CD4-positive, alpha-beta T cell treated with Interleukin-21 for 1 hour (primary cell): ENCODE data around the gene HNRNPLL.
"Not testable (repeated sequence)": the region's sequence is repeated elsewhere in the genome, so short reads cannot be mapped to it uniquely, and the experiment has no call there.

Experiments used
- DNase-seq: peaks from one replicate; pipeline ENCODE4 v3.0.0-alpha.2; 2020

The HNRNPLL gene

DNA sequence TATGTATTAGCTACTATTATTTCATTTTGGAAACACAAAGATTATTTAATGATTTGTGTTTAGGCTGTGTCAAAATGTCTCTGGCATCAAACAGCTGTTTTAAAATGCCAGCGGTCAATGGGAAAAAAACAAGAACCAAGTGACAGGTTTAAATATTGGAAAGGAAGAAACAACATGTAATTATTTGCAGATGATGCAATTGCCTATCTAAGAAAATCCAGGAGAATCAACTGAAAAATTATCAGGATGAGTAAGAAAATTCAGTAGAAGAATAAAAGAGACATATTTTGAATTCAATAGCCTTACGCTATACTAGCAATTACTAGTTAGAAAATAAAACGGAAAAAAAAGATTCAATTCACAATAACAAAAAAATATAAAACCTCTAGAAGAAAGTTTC, 51.6 kb downstream of the HNRNPLL start:
- DNase-seq: no peak

DNA sequence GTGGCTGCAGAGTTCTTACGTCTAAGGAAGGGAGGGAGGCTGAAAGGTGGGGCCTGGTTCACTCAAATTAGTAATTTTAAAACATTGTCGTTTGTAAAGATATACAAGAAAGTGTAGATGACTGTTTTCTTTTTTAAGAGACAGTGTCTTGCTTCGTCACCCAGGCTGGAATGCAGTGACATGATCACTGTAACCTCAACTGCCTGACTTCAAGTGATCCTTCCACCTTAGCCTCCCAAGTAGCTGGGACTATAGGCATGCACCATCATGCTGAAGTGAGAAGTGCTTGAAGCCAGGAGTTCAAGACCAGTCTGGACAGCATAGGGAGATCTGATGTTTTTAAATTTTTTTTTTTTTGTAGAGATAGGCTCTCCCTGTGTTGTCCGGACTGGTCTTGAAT, 52.9 kb downstream of the HNRNPLL start:
- DNase-seq: no peak

DNA sequence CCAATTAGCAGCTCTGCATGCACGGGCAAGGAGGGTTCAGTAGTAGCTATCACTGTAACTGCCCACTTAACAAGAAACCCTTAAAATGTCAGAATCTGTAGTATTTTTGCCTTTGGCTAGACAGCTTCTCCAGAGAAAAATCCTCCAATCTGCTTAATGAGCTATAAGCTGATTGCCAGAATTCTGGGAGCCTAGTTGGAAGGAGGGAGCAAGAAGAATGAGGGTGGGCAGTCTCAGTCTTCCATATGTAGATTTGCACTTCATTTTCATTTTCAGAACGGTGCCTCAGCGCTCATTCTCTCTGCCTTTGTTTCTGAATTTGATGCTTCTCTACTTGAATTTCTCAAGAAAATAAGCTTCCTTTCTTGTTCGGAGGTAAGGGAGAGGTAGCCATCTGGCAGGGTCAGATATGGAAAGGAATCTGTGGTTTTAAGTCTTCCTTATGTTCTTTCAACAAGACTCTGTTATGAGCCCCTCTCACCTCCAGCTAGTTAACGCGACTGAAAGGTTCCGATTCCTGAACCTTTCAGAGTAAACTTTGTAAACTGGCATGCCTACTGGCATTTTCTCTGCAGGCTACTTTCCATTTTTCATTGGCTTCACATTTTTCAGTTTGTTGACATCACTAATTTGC, 53.5 kb downstream of the HNRNPLL start:
- no peak for DNase-seq

DNA sequence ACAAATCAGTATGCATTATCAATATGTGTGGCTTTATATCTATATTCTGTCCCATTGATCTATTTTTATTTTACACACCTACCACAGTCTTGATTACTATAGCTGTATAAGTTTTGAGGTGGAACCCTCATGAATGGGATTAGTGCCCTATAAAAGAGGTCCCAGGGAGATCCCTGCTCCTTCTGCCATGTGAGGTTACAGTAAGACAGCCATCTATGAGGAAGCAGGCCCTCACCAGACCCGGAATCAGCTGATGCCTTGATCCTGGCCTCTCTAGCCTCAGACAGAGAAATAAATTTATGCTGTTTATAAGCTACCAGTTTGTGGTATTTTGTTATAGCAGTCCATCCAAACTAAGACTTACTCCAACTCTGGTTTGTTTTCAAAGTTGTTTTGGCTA, 54.9 kb downstream of the HNRNPLL start:
- DNase-seq: no peak

DNA sequence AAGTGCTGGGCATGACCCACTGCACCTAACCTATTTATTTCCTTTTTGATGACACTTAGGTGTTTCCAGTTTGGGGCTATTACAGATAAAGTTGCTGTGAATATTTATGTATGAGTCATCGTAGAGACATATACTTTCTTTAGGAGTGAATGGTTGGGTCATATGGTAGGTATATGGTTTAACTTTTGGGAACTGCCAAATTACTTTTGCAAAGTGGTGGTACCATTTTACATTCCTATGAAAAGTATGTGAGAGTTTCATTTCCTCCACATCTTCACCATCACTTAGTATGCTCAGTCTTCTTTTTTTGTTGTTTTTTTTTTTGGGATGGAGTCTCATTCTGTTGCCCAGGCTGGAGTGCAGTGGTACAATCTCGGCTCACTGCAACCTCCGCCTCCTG, 56.1 kb downstream of the HNRNPLL start:
- no peak for DNase-seq

DNA sequence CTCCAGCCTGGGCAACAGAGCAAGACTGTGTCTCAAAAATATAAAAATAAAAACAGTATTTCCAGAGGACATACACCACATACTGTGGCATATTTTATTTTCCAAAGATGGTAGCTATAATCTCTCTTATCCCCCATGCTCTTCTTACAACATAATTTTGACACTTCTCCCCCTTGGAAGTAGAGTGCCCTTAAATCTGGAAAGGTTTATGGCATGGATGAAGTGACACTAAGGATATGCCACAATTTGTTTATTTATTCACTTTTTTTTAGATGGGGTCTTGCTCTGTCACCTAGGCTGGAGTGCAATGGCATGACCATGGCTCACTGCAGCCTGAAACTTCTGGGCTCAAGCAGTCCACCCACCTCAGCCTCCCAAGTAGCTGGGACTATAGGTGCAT, 56.7 kb downstream of the HNRNPLL start:
- DNase-seq: no peak

DNA sequence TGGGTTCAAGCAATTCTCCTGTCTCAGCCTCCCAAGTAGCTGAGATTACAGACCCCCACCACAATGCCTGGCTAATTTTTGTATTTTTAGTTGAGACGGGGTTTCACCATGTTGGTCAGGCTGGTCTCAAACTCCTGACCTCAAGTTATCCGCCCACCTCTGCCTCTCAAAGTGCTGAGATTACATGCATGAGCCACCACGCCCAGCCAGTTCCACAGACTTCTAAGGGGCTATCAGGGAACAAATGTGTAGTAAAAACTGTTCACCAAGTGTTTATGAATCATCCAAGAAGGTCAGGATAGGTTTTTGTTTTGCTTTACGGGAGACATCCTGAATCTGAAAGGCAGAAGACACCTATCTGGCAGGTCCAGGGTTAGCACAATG, 60.5 kb downstream of the HNRNPLL start:
- not testable (repeated sequence) for DNase-seq

DNA sequence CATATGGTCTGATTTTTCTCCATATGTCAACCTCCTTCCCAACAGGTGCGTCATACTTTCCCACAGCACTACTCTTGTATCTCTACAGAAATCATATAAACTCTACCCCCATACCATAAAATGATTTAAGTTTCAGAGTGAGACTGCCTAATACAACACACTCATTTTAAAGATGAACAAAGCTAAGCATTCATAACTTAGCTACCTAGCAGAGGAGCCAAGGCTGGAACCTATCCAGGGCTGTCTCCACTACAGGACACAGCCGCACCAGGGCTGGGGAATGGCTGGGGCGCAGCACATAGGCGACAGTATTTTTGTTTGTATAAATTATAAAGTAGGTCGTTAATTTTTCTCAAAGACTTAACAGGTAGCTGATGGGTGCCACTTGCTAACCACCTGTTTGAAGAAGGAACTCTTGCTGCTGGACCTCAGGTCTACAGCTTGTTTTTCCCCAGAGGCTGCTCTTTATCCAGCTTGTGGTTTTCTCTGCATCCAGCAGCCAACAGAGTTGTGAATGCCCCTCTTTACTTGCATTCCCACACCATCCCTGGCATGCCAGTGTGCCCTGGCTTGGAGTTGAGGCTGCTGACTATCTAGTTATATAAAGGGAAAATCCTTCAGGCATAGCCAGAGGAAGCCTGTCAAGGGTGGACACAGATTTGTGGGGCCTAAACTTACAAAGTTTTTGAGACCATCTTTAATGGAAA, 62.0 kb downstream of the HNRNPLL start:
- DNase-seq: no peak

DNA sequence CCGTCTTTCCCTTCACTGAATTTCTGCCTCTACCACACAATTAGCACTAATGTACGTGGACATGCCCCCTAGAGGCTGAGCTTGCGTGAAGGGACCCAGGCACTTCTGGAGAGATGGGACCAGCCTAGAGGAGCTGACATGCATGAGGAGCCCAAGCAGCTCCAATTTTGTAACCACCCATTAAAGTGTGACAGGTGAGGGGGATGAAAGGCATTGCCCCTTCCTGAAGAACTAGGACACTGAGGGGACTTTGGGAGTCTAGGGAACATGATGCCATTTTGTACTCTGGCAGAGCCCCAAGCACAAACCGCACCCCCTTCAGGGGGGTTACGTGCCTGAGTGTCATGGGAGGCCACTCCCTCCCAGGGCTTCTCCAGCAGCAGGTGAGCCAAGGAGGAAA, 63.6 kb downstream of the HNRNPLL start:
- no peak for DNase-seq

DNA sequence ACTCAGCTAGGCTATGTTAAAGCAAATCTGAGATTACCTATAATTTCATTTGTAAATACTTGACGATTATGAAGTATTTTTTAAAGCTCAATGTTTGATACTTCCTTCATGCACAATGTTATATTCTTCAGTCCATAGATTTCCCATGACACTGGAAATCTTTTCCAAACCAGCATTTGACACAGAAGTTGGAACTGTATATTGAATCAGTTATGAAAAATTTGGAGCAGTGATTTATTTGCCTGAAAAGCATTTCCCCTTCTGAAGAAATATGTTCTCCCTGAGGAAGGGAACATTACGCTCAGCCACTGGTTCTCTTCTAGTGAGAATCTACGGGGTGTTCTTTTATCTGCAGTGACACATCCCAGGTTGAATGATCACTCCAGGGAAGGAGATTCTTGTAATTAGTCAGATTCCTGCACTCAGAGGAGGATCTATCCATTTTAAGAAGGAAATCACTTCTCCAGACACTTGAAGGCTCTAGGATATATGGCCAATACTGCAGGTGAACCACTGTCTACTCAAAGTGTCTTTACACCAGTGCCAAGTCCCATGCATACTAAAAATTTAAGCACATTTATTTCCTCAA, 64.7 kb downstream of the HNRNPLL start:
- DNase-seq: no peak

DNA sequence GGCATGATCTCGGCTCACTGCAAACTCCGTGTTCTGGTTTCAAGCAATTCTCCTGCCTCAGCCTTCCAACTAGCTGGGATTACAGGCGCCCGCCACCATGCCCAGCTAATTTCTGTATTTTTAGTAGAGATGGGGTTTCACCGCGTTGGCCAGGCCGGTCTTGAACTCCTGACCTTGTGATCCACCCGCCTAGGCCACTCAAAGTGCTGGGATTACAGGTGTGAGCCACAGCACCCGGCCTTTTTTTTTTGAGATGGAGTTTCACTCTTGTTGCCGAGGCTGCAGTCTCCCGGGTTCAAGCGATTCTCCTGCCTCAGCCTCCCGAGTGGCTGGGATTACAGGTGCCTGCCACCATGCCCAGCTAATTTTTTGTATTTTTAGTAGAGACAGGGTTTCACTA, 65.4 kb downstream of the HNRNPLL start:
- not testable (repeated sequence) for DNase-seq

DNA sequence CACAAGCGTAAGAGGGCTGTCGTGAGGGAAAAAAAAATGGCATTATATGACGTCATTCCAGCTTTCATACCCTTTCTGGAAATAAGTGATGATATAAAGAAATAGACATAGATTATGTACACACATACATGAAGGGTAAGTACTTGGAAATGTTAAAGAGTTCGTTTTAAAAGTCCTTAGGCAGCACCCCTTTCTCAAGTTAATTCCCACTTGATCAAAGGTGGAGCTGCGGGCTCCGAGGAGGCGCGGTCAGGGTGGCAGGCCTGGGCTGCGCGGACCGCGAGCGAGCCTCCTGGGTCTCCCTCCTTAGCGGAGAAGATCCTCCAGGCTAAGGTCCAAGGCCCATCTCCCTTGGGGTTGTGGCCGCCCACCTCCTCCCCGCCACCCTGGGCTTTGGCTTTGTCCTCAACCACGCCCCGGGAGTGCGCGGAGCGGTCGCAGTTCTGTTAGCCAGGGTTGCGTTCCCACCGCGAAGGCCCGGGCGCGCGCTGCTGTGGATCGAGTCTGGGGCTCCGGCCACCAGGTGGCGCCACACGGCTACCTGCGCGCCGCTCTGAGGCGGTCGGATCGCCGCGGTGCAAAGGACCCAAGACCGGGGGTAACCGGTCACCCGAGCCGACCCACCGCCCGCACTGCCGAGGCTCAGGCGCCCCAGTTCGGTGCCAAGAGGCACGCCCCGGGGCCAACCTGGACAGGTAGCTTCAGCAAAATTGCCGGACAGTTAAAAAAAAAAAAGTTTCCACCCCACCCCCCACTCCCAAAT, 66.8 kb downstream of the HNRNPLL start:
- DNase-seq: peak; percentile 77

DNA sequence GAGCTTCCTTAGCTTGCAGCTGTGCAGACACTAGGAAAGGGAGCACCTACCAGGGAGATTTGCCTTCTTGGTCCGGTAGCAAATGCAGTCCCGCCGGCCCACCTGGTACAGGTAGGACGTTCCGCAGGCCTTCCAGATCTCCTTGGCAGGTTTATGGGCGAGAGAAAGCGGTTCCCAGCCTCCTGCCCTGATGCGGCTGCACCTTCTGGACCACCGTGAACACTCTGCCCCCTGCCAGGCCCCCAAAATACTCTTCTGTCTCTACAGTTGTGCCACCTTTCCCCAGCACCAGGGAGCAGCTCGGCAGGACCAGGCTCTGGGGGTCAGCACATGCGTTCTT, 67.4 kb downstream of the HNRNPLL start:
- no peak for DNase-seq

DNA sequence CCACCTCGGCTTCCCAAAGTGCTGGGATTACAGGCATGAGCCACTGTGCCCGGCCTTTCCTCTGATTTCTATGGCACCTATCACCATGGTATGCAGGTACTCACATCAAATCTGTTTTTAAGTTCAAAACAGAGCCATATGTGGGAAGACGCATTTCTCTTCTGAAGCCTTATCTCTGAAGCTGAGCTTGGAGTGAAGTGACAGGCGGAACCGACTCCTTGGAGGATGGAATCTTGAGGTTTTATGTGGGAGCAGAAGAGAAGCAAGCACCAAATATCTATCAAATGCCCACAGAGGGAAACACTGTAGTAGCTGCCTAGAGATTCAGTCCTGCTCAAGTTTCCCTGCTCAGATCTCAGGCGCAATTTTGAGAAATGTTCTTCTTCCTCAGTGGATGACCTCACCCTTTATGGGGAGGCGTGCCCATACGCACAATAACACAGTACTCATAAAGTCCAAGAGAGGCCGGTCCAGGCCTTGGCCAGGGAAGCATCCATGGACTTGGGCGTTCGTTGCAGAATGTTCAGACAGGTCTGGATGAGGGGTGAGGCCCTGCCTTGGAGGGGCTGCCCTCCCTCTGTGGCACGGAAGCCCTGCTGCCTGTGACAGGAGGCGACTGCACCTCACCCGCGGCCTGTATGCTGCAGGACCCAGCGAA, 67.9 kb downstream of the HNRNPLL start:
- no peak for DNase-seq

DNA sequence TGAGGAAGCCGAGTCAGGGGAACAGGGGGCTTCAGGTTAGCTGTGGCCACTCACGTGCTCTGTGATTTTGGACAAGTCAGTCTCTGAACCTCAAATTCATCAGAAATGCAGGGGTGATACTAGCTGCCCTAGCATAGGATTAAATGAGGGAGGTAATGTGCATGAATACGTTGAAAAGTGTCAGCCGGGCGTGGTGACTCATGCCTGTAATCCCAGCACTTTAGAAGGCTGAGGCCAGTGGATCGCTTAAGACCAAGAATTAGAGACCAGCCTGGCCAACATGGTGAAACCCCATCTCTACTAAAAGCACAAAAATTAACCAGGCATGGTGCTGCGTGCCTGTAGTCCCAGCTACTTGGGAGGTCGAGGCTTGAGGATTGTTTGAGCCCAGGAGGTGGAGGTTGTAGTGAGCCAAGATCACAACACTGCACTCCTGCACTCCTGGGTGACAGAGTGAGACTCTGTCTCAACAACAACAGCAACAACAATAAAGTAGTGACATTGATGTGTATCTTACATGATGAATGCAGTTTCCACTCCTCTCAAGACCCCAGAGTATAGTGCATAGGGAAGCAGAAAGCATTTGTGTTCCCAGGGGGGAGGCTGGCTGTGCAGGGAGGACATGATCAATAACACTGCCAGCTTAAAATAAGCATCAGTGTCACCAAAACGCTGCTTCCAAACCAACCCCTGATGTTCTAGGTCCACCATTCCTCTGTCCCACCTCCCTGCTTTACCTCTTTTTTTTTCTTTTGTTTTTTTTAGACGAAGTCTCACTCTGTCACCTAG, 68.8 kb downstream of the HNRNPLL start:
- DNase-seq: no peak

DNA sequence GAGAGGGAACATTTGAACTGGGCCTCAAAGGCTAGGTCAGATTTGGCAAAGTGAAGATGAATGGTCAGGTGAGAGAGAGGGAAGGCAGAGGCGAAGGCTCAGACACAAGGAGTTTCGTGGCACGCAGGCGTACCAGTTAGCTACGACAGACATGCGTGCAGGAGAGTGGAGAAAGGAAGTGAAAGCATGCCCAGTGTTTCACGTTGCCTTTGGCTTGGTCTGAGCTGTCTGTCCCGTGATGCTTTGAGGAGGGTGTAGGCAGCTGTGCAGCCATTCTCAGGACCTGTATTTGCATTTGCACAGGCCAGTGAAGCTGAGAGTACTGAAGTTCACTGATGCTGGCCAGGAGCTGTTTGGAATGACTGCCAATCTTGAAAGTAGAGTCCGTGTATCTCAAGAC, 69.5 kb downstream of the HNRNPLL start:
- no peak for DNase-seq

DNA sequence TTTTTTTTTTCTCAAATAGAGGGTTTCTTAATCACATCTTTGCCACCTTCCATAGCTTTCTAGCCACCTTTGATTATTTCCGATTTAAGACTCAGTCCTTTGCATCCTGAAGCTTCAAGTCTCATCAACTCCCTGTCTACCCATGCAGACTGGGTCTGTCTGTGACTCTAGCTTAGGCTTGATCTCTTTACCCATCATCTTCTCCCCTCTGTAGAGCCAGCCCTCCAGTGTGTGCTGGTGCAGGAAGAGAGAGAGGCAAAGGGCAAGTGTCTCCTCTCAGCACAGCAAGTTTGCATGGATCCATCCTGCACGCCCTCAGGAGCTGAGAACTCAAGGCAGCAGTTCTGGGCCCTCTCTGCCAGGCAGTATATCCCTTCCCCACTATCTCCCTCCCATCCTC, 70.4 kb downstream of the HNRNPLL start:
- no peak for DNase-seq

DNA sequence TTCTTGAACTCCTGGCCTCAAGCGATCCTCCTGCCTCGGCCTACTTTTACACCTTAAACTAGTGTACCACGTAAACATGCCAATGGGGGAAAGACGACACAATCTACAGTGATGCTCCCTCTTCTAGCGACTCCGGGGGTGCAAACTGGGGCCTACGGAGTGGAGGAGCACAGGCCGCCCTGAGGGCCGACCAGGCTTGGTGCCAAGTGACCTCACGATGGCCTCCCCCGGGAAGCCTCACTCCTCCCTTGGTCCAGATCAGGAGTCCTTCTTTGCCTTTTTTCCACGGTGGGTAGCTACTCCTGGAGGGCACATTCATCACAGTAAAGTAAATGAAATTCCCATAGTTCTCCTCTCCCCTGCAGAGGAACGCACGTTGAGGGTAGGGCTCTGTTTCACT, 73.5 kb downstream of the HNRNPLL start:
- no peak for DNase-seq

DNA sequence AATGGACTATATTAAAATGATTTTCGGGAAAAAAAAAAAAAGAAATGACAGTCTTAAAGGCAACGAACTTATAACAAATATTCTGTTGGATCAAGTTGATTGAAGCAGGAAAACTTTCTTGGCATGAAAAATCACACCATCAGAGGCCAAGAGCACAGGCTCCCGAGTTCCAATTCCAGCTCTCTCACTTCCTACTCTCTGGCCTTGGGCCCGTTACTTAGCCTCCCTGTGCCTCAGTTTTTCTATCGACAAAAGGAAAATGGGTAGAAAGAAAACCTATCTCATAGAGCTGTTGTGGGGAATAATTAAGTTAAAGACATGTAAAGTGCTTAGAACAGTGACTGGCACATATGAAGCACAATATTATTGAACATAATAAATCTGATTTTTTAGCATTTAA, 74.2 kb downstream of the HNRNPLL start:
- no peak for DNase-seq

DNA sequence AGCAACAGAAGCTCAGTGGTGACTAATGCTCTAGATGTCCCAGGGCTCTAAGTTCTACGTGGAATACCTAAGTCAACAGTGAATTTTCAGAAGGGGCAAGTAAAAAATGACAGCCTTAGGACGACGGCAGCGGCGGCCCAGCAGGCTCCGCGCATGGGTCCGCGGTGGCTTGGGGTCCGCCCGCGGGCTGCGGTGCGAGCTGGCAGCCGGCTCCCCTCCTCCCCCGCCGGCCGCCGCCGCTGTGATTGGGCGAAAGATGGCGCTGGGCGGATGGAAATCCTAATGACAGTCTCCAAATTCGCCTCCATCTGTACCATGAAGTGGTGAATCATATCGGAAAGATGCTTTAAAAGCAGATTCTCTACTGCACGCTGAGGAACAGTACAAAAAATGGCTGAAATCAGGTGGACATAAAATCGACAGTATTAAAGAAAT, 74.7 kb downstream of the HNRNPLL start:
- peak; percentile 17 for DNase-seq

DNA sequence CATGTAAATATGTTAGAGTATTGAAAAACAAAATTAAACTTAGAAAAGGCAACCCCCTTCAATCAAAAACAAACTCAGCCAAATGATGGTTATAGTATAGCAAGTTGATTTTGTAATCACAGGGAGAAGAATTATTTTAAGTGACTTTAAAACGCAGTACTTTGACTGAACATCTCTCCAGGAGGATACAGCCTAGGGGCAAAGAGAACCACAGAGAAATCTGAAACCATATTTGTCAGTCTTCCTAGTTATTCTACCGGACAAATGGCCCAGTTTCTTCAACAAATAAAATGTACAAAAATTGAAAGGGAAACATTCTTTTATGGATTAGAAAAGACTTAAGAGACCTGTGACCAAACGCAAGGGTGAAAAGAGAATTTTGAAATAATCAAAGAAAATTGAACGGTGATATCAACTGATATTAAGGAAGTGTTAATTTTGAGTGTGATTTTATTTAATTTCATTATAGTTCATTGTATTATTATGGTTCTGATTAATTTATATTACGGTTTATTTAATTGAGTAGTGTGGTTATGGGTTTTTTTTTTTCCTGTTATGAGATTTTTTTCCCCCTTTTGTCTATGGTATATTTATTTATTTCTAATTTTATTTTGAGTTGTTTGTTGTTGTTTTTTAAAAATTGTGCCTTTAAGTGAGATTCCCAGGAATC, 75.3 kb downstream of the HNRNPLL start:
- no peak for DNase-seq

DNA sequence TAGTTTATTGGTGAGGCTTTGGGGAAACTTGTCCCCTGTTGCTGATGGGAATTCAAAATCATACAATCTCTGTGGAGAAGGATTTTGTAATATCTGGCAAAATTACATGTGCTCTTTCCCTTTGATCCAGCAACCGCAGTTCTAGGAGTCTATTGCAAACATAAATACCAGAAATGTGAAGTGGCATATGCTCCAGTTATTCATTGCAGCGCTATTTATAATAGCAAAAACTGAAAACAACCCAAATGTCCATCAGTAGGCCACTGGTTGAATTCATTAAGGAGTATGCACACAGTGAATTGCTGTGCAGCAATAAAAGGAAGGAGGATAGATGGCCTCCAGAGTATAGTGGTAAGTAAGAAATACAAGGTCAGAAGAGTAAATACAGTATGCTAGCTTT, 76.5 kb downstream of the HNRNPLL start:
- no peak for DNase-seq
